HG02943 (cell line): ENCODE measurements around the gene RNASE12.

ENCODE experiments used
- ATAC-seq: cut with Tn5 transposase; IDR thresholded peaks from one replicate; pipeline ENCODE4 v1.9.1; 2021; ENCODE audit warnings: mild to moderate bottlenecking, low read depth, moderate library complexity; ENCODE audit not compliant: unreplicated experiment

RNASE12 gene

DNA sequence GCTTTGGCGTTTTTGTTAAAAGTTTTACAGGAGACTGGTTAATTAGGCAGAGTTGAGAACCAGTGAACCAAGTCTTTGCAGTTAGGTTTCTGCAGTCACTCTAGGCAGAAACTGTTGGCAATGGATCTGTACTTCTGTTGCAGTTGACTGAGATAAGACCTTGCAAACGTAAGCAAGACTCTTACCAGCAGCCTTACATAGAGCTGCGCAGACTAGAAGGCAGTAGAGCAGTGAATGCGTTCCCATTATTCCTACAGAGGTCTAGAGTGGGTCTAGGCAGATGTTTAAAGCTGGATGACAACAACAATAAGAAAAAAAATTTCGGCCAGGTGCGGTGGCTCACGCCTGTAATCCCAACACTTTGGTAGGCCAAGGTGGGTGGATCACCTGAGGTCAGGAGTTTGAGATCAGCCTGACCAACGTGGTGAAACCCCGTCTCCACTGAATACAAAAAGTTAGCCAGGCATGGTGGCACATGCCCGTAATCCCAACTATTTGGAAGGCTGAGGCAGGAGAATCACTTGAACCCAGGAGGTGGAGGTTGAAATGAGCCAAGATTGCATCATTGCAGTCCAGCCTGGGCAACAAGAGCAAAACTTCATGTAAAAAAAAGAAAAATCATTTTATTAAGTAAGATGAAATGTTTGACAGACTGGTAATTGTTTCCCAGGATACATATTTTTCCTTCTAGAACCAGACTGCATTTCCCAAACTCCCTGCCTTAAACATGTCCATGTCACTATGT lies 42.6 kb downstream of the RNASE12 start:
- ATAC-seq, result no peak

GRCh38 chr14:20546877-20547276 lies 44.3 kb downstream of the RNASE12 start:
- no peak for ATAC-seq
